GM18502 (cell line): ENCODE measurements around the gene OR11L1.

ENCODE experiments used
- ATAC-seq: cut with Tn5 transposase; IDR thresholded peaks from one replicate; pipeline ENCODE4 v1.9.1; 2021; ENCODE audit warnings: mild to moderate bottlenecking; ENCODE audit not compliant: unreplicated experiment, poor library complexity

OR11L1 gene

DNA sequence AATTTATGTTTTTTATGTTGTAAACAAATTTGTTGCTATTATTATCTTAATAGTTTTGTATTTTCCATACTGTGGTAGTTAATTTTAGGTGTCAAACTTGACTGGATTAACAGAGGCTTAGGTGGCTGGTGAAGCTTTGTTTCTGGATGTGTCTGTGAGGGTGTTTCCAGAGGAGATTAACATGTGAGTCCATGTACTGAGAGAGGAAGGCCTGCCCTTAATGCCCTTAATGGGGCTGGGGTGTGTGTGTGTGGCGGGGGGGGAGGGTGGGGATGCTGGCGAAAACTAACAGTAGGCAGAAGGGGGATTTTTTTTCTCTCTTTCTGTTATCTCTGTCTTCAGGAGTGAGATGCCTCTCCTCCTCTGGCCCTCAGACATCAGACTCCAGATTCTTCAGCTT, 19.6 kb downstream of the OR11L1 start:
- no peak for ATAC-seq

DNA sequence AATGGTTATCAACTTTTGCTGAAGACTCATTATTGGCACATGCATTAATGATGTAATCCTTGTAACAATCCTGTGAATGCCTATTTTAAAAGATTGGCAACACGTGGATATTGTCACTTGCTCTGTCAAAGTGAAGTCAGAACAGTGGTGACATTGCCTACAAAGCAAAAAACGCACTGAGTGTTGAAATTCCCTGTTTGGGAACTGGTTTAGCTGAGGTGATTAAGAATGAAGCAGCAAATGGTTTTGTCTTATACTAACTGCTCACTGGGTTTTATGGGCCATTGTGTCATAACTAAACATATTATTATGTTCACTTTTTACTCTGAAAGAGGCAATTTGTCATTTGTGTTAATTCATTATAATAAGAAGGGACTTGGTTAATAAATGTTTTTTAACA, 29.1 kb downstream of the OR11L1 start:
- ATAC-seq, result no peak

DNA sequence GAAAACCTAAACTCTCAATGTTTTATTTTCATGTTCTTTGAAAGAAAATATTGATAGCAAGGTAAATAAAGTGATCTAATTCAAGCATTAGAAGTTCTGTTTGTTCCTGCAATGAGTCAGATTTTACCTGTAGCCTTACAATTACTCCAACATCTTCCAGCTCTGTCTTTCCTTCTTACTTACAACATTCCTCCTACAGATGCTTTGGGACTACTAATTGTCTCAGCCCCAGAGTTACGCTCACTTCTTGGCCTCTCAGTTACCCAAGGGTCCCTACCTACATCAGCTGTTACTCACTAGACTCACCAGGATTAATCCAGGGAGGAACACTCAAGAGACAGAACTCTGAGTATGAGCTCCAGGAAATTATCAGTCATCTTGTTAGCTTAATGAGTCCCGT, 44.2 kb downstream of the OR11L1 start:
- no peak for ATAC-seq
